ENCODE results near the gene KBTBD12. TPM values are rescaled to one million over a fixed set of nuclear protein-coding genes. Genes with fewer than 3 reads are reported as not detected.

The KBTBD12 gene
- polyA plus RNA-seq, 2 of the 4 experiments (the other 2 are of a cell fraction), result not detected

DNA sequence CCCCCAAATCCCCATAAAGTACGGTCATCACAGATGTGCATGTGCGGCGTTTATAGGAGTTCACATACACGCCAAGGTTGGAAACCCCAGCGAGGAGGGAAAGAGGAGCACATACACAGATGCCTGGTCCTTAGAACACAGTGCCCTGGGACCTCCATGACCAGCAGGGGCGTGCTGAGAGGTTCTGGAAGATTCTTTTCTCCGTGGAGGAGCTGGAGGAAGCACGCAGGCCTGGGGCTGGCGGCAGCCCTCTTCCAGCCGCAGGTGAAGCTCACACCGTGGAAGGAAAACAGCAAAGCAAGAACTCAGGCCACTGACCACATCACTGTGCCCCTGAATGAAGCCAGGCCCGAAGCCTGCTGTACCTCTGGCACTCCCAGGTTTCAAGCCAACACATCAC lies 76.2 kb downstream of the KBTBD12 start:
- ATAC-seq (no peak), DNase-seq (ENCODE audit: low read depth in 1 of 2, low spot score in 1 of 2) (no peak), FAIRE-seq (no peak)
- ChIA-PET POLR2A (no interaction called here), CTCF (interaction anchor here (1.5 to 1.8 kb wide), 2 partner anchors 20 to 31 kb away, joined by 3 to 6 read pairs; no protein-coding TSS in a partner anchor)
- no peak for TF ChIP-seq RARB (CRISPR knock-in tag; IDR thresholded peaks at IDR 0.05)
- TF ChIP-seq POLR2AphosphoS2 (conservative IDR thresholded peaks at IDR 0.05; ENCODE audit: low read length), result no peak
- no peak for TF ChIP-seq HOXB5 (CRISPR knock-in tag; IDR thresholded peaks at IDR 0.05)
- TF ChIP-seq MYC (IDR thresholded peaks at IDR 0.05; ENCODE audit: borderline replicate concordance, low read length), result no peak
- no peak for TF ChIP-seq EHMT2 (IDR thresholded peaks at IDR 0.05; ENCODE audit: low read depth)
- TF ChIP-seq RNF2 (IDR thresholded peaks at IDR 0.05; ENCODE audit: borderline replicate concordance, low read depth), result no peak
- H3K4me1 ChIP-seq, result peaks cover 6% of the 10 kb centered on the region; the same call in 1 of the 3 replicates
- WGBS (ENCODE audit: missing lambda C conversion rate), result 81% methylated on average over 11 of the region's 12 CpGs
- H3K4me3 ChIP-seq, result no peak overlapping the region
- no peak overlapping the region for H3K4me2 ChIP-seq
- H3K9me3 ChIP-seq, result no peaks in the 10 kb centered on the region
- H3K27ac ChIP-seq, result no peak overlapping the region

DNA sequence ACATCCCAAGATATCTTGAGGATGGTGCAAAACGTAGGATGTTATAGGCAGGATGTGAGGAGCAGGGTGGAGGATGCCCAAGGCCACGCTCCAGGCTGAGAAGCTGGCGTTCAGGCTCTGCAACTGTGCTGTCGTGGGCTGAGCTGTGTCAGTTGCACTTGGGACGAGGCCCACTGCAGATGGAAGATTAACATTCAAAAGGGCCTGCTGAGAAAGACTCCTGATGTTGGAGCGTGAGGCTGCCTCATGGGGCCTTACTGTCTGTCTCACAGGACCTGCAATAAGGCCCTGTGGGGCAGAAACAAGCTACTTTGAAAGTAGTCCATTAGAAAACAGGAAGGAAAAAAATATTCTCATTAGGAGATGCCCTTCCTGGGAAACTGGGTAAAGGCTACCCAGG lies 76.6 kb downstream of the KBTBD12 start:
- DNase-seq (ENCODE audit: low read depth in 1 of 2, low spot score in 1 of 2) (no peak), ATAC-seq (no peak), FAIRE-seq (no peak)
- H3K4me1 ChIP-seq, result peaks cover 6% of the 10 kb centered on the region; the same call in 1 of the 3 replicates
- WGBS (ENCODE audit: missing lambda C conversion rate), result 80% methylated on average over 6 of the region's 6 CpGs
- H3K9me3 ChIP-seq, result no peaks in the 10 kb centered on the region
- H3K27ac ChIP-seq, result no peak overlapping the region
- no peak overlapping the region for H3K4me3 ChIP-seq
- no peak overlapping the region for H3K4me2 ChIP-seq
- TF ChIP-seq RFX5 (IDR thresholded peaks at IDR 0.05) (no peak), EHMT2 (IDR thresholded peaks at IDR 0.05; ENCODE audit: low read depth) (no peak), ELK1 (IDR thresholded peaks at IDR 0.05; ENCODE audit: low read depth, low read length) (no peak), JUNB (IDR thresholded peaks at IDR 0.05) (no peak), CHD4 (IDR thresholded peaks at IDR 0.05; ENCODE audit: borderline replicate concordance) (no peak), SREBF2 (IDR thresholded peaks at IDR 0.05) (no peak), HES2 (IDR thresholded peaks at IDR 0.05) (no peak)
- POLR2A ChIA-PET, result no interaction called here
- CTCF ChIA-PET, result interaction anchor here (1.5 to 1.8 kb wide), 2 partner anchors 21 to 32 kb away, joined by 3 to 6 read pairs; no protein-coding TSS in a partner anchor

DNA sequence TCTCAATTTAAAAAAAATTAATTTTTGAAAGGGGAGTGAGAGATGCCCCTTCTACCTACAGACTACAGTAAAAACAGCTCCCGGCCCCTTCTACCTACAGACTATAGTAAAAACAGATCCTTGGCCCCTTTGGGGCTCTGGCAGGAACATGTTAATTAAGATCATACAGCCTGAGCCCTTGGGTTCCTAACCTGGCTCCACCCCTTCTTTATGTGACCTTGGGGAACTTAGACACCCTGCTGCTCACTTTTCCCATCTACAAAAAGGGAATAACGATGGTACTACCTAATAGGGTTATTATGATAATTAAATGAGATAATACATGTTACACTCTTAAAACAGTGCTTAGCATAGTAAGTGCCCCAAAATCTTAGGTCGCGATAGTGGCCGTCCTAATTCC lies 77.1 kb downstream of the KBTBD12 start:
- FAIRE-seq (no peak), ATAC-seq (no peak), DNase-seq (ENCODE audit: low read depth in 1 of 2, low spot score in 1 of 2) (no peak)
- TF ChIP-seq RCOR1 (IDR thresholded peaks at IDR 0.05; ENCODE audit: low read depth, low read length) (no peak), CEBPB (IDR thresholded peaks at IDR 0.05) (no peak), HOXB13 (CRISPR knock-in tag; IDR thresholded peaks at IDR 0.05; ENCODE audit: low read depth) (no peak), HMGXB4 (CRISPR knock-in tag; IDR thresholded peaks at IDR 0.05; ENCODE audit: borderline replicate concordance) (no peak), KDM1A (IDR thresholded peaks at IDR 0.05; ENCODE audit: low read depth) (no peak), RNF2 (IDR thresholded peaks at IDR 0.05; ENCODE audit: borderline replicate concordance, low read depth) (no peak), NR3C1 (IDR thresholded peaks at IDR 0.05) (no peak), CHD4 (IDR thresholded peaks at IDR 0.05; ENCODE audit: borderline replicate concordance) (no peak), TFCP2L1 (CRISPR knock-in tag; IDR thresholded peaks at IDR 0.05) (no peak), JUN (IDR thresholded peaks at IDR 0.05) (no peak), HOXA7 (CRISPR knock-in tag; IDR thresholded peaks at IDR 0.05) (no peak), POLR2A (IDR thresholded peaks at IDR 0.05; ENCODE audit: low read length) (no peak), HDAC2 (IDR thresholded peaks at IDR 0.05) (no peak), E2F6 (IDR thresholded peaks at IDR 0.05; ENCODE audit: borderline replicate concordance, low read depth) (no peak), TP53 (CRISPR knock-in tag; IDR thresholded peaks at IDR 0.05) (no peak), FOSL2 (IDR thresholded peaks at IDR 0.05) (no peak), FOSL2 (CRISPR knock-in tag; IDR thresholded peaks at IDR 0.05) (no peak), MAFK (IDR thresholded peaks at IDR 0.05; ENCODE audit: partially characterized antibody) (no peak), NFE2L2 (conservative IDR thresholded peaks at IDR 0.05; ENCODE audit: low read length) (no peak), EHMT2 (IDR thresholded peaks at IDR 0.05; ENCODE audit: low read depth) (no peak), CTCF (IDR thresholded peaks at IDR 0.05) (no peak)
- H3K4me2 ChIP-seq, result no peak overlapping the region
- CTCF ChIA-PET, result interaction anchor here (1.5 to 1.8 kb wide), 2 partner anchors 21 to 32 kb away, joined by 3 to 6 read pairs; no protein-coding TSS in a partner anchor
- no peak overlapping the region for H3K27ac ChIP-seq
- POLR2A ChIA-PET, result no interaction called here
- no peaks in the 10 kb centered on the region for H3K9me3 ChIP-seq
- H3K4me1 ChIP-seq, result peaks cover 6% of the 10 kb centered on the region; the same call in 1 of the 3 replicates
- WGBS (ENCODE audit: missing lambda C conversion rate), result 77% methylated on average over 5 of the region's 5 CpGs
- H3K4me3 ChIP-seq, result no peak overlapping the region

Data from A549 (cell line).